Superior temporal gyrus (tissue), 1 donor: ENCODE results near the gene ENOSF1.

Source experiments
- DNase-seq: peaks from one replicate; pipeline ENCODE4 v3.0.0-alpha.2; 2016; ENCODE audit errors: extremely low spot score

ENOSF1 gene

DNA sequence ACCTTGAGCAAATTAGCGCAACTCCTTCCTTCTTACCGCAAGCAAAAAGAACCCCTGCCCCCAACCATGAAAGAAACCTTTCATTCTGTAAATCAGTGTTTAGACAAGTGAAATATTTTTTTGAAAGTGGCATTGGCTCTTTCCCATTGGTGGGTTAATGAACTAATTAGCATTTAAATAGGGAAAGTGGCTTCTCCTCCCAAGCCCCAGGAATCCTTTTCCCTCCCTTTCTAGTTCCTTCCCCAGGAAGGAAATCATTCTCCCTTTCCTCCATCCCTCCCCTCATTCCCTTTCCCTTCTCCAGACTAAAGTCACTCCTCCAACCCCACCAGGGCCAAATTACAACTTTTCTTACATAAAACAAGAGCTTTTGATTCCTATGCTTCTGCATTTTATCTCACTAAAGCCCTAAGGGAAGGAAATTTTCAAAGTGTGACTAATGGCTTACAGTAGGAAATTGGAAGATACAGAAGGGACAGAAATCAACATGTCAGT is 77.8 kb downstream of the ENOSF1 start:
- DNase-seq: no peak

DNA sequence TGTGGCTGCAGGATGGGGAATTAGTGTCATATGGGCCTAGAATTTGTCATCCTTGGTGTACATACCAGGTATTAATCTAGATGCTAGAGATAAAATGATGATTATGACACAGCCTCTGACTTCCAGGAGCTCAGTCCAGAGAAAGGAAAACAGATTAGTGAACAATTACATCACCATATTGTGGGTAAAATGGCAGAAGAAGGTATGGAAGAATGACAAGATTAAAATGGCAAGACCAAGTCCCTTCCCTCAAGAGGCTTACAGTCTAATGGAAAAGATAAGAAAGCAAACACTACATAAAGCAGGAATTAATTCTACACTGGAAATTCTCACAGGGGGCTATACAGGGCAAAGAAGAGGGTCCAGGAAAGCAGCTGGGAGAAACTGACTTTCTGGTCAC is 80.9 kb downstream of the ENOSF1 start:
- DNase-seq: no peak

GRCh38 chr18:629269-630150 is 82.9 kb downstream of the ENOSF1 start:
- DNase-seq: no peak

DNA sequence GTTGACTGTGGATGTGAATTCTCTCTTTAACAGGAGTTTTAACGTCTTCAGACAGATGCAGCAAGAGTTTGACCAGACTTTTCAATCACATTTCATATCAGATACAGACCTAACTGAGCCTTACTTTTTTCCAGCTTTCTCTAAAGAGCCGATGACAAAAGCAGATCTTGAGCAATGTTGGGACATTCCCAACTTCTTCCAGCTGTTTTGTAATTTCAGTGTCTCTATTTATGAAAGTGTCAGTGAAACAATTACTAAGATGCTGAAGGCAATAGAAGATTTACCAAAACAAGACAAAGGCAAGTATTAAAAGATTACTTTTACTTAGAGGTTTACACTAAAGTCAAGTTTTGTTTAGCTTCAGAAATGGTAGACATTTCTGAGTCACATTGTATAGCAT is 85.2 kb downstream of the ENOSF1 start:
- DNase-seq: no peak

DNA sequence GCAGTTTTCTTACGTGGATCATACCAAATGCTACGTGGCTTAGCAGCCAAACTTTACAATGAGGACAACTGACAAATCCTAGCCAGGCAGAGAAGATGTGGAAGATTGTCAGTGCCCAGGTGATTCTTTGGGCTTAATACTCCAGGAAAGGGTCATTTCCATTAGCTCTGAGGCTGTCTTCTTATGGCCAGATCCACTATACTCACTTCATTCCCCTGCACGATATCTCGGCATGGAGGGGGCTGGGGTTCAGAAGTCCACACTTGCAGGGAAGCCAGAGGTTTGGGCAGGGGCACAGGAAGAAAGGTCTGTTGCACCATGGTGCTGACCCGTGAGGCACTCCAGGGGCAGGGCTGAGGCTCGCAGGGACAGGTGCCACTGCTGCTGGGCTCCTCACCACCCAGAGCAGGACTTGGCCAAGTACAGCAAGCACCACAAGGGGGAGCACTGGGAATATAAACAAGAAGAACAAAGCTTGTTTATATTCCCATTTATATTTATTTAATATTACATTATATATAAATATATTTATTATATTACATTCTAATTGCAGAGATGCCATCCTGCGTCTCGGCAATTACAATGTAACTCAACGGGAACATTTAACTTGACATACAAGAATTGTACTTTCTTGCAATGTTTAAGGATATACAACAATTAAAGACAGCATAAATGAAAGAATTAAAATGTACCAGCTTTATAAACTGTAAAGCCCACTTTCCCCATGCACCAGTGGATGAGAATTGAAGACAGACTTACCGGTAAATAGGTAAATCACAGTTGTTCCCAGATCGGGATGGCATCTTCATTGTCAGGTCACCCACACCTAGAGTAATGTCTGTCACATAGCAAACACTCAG is 88.4 kb downstream of the ENOSF1 start:
- DNase-seq: peak; percentile 89

DNA sequence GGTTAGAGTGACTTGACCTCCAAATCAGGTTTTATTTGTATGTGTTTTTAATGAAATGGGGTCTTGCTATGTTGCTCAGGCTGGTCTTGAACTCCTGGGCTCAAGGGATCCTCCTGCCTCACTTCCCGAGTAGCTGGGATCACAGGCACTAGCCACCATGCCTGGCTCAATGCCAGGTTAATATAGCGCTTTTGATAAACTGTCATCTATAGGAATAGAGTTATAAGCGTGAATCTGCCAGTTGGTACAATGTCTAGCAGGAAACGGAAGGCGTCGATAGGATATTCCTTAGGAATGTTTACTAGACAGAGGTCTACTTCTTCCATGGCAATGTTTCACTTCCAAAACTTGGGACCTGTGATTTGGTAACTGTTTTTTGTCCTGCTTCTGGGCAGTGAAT is 90.1 kb downstream of the ENOSF1 start:
- DNase-seq: no peak

DNA sequence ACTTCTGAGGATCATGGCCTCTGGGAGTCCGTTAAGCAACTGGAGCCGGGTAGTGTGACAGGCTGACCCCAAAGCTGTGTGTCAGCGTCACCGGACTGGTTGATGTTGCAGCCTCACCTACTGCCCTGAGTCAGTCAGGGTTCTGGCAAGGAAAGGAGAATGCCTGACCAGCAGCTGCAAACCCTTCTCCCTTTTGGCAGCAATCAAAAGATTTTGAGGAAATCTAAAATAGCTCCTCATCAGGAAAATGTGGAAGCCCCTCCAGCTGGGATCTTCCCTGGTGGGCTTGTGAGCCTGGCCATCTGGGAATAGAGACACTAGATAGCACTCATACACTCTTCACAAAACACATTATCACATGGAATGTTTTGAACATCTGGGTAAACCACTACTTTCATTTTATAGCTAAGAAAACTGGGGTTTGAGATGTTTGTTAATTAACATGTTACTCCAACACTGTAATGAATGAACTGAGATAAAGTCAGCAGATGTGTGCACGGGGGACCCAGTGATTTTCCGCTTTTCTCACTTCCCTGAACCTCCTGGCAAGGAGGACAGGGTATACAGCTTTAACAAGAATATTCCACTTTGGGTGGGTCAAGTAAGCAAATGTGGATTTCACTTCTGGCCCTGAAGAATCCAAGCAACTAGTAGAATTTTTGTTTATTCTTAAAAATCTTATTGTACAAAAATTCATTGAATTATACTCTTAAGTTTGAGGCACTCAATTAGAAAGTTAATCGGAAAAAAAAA is 91.0 kb downstream of the ENOSF1 start:
- DNase-seq: no peak
